H4 (cell line): ENCODE data around the gene ELF2. TPM values are rescaled to one million over a fixed set of nuclear protein-coding genes. Genes with fewer than 3 reads are reported as not detected.
"Not testable (repeated sequence)": the region's sequence is repeated elsewhere in the genome, so short reads cannot be mapped to it uniquely, and the experiment has no call there.

Experiments
- DNase-seq: peaks from one replicate; pipeline ENCODE4 v3.0.0-alpha.2; 2015; ENCODE audit warnings: low spot score
- total RNA-seq: library from RNA; depleted of rRNA; stranded (reverse); fragments of >200 nt; shearing (Covaris generic); gene quantifications from 2 replicates; pipeline ENCODE4 v1.2.3, GENCODE V29; 2014; rRNA removed

The ELF2 gene
- total RNA-seq = 33.2 and 33.7 TPM in 2 replicates

- DNase-seq = peak; percentile 78
These were observed at the start of gene ELF2 for GRCh38 chr4:139177049-139177868. Gene ELF2 (minus strand): TSS chr4:139177218. CDS start chr4:139137701, 39,517 bp downstream.

DNA sequence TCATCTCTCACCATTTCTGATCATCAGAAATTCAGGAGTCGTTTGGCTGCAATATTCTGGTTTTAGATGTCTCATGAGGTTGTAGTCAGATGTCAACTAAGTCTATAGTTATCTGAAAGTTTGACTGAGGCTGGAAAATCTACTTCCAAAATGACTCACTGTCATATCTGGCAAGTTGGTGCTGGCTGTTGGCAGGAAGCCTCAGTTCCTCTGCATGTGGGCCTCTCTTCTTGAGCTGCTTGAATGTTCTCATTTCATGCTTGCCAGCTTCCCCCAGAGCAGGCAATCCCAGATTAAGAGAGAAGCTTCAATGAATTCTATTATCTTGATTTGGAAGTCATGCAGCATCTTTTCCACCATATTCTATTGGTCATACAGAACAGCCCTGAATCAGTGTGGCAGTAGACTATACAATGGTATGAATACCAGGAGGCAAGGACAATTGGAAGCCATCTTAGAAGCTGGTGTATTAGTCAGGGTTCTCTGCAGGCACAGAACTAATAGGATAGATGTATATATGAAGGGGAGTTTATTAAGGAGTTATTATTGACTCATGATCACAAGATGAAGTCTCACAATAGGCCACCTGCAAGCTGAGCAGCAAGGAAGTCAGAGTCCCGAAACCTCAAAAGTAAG lies 46.8 kb upstream of the ELF2 start:
- DNase-seq = no peak

DNA sequence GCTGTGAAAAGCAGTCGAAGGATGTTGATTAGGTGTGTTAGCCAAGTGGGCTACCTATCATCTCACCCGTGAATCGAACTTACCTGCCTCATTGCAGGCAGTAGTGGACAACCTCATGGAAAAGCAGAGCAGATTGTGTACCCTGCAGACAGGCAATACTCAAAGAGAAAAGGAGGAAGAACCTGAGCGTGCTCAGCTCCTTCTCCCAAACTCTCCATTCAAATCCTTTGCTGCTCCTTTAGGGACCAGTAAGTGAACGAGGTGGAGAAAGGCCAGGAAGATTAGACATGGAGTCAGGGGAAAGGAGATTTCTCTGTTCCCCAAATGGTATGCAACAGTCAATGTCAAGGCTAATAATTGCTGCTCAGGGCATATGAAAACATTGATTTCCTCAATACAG lies 45.2 kb upstream of the ELF2 start:
- DNase-seq = no peak

GRCh38 chr4:139221687-139222086 lies 44.7 kb upstream of the ELF2 start:
- DNase-seq = no peak

GRCh38 chr4:139219450-139220055 lies 42.5 kb upstream of the ELF2 start:
- DNase-seq = no peak

- DNase-seq = no peak
These were observed 37.1 kb upstream of the ELF2 start for GRCh38 chr4:139214039-139214534.

GRCh38 chr4:139213633-139214032 lies 36.6 kb upstream of the ELF2 start:
- DNase-seq = not testable (repeated sequence)

DNA sequence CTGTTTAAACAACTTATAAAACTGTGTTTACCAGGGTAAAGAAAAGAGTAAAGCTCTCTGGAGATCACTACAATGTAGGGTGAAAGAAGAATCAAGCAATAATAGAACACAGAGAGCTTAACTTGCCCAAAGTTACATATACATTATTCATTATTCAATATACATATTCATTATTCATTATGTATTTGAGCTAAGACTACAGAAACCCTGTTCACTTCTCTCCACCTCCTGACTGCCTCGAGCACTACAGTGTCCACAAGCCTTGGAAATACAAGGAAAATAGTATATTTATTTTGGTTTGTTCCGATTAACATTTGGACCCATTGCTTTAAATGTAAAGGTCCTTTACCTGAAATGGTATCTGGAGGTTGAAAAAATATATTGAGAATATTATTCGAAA lies 35.9 kb upstream of the ELF2 start:
- no peak for DNase-seq

DNA sequence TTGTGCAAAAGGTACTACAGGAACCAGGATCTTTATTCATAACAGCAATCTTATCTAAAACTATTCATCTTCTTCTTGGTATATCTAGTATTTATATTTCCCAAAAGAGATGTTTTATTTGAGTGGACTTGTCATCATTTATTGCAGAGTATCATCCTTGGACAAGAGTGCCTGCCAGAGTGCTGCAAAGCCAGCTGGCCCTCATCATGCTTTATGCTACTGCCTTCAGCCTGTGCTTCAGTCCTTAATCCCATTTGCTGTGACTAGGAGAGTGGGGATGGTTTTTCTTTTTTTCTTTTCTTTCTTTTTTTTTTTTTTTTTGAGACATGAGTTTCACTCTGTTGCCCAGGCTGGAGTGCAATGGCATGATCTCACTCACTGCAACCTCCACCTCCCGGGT lies 33.5 kb upstream of the ELF2 start:
- DNase-seq = no peak

DNA sequence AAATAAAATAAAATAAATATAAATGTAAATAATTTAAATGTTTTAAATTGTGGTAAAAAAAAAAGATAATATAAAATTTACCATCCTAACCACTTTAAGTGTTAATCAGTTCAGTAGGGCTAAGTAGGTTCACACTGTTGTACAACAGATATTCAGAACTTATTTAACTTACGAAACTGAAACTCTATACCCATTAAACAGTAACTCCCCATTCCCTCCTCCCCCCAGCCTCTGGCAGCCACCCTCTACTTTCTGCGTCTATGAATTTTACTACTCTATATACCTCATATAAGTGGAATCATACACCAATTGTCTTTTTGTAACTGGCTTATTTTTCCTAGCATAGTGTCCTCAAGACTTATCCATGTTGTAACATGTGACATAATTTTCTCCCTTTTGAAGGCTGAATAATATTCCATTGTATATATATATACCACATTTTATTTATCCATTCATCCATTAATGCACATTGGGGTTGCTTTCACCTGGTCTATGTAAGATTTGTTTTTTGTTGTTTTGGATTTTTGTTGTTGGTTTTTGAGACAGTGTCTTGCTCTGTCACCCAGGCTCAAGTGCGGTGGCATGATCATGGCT lies 32.5 kb upstream of the ELF2 start:
- no peak for DNase-seq

DNA sequence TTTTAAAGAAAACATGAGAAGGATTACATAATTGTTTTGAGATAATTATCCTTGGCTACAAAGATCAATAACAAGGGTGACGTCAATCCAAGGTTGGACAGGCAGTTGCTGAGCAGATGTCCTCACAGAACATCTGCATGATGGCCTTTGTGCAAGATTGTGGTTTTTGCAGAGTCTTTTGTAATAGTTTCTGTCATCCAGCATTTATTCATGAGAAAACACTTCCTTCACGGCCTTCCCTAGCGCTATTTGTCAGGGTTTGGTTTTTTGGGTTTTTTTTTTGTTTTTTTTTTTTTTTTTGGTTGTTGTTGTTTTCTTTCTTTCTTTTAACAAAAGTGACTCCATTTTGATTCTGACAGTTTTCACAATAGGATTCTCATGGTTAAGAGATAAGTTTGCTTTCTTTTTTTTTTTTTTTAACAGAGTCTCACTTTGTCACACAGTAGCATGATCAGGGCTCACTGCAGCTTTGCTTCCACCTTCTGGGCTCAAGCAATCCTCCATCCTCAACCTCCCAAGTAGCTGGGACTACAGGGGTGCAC lies 31.5 kb upstream of the ELF2 start:
- DNase-seq = no peak

DNA sequence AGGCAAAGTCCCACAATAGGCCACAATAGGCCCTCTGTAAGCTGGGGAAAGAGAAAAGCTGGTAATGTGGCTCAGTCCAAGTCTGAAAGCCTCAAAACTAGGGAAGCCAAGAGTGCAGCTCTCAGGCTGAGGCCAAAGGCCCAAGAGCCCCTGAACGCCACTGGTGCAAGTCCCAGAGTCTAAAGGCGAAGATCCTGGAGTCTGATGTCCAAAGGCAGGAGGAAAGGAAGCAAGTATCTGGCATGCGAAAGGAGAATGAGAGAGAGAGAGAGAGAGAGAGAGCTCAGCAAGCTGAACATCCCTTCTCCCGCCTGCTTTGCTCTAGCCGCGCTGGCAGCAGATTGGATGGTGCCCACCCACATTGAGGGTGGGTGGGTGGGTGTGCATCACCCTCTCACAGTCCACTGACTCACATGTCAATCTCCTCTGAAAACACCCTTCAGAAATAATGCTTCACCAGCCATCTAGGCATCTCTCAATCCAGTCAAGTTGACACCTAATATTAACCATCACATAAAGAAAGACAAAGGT lies 30.9 kb upstream of the ELF2 start:
- no peak for DNase-seq

DNA sequence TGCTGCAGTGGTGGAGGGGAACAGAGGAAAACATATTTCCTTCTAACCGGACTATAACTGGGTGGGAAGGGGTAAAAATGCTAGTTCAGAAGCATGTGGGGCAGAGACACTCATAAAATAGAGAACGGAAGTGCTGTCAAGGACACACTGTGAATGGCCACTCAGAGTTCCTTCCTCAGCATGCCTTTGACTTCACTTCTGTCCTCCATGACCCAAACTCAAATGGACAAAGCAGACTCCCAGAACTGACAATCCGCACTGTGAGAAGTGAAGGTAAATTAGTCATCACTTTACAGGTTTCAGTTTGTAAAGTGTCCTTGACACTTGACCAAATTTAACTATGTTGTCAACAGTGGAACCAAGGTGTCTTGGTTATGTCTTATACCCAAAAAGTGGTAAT lies 30.2 kb upstream of the ELF2 start:
- DNase-seq = no peak

GRCh38 chr4:139202991-139203390 lies 26.0 kb upstream of the ELF2 start:
- no peak for DNase-seq

GRCh38 chr4:139200506-139200905 lies 23.5 kb upstream of the ELF2 start:
- no peak for DNase-seq

GRCh38 chr4:139200102-139200501 lies 23.1 kb upstream of the ELF2 start:
- DNase-seq = no peak

DNA sequence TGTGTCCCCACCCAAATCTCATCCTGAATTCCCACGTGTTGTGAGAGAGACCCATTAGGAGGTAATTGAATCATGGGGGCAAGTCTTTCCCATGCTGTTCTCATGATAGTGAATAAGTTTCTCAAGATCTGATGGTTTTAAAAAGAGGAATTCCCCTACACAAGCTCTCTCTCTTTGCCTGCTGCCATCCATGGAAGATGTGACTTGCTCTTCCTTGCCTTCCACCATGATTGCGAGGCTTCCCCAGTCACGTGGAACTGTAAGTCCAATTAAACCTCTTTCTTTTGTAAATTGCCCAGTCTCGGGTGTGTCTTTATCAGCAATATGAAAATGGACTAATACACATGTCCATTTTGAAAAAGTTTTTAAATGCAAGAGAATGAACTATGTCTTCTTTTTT lies 20.2 kb upstream of the ELF2 start:
- not testable (repeated sequence) for DNase-seq

DNA sequence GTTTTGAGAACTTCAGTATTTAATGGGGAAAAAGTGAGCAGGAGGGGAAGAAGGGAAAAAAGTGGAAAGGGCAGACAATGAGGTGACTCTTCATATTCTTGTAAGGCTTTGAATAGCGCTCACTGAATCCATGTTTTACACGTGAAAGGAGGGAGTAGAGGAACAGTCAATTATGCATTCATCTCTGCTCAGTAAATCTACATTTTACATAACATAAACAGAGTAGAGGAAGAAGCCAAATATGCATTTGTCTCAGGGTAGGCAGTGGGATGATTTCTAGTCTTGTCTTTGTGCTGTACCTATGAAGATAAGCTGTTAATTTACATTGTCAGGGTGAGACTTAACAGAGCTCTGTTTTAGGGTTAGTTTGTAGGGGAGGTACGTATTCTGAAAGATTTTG lies 19.4 kb upstream of the ELF2 start:
- no peak for DNase-seq

DNA sequence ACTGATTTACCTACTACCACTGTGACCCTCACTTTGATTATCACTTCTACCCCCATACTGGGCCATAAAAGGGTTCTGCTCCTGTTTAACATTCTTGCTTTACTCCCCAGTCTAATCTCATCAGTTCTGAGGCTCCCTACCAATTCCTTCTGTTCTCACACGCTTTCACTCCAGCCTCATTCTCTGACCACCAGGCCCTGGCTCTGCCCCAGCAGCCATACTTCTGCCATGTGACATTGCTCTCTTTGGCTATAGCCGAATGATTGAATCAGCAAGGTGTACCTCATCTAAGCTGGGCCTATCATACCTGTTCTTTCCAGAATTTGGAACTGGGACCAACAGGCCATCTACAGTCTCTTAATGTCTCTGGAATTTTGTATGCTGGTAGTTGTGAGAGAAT lies 14.4 kb upstream of the ELF2 start:
- peak; percentile 18 for DNase-seq

DNA sequence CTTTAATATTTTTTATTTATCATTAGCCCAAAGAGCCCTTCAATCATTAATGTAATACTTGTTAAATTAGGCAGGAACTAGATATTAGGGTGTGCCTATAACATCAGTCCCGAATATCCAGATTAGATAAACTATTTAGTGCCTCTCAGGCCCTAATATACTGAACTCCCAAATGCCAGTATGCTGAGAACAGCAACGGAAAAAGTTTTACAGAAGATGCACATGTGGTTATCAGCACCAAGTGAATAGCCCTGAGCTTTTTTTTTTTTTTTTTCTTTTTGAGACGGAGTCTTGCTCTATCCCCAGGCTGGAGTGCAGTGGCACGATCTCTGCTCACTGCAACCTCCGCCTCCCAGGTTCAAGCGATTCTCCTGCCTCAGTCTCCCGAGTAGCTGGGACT lies 13.0 kb upstream of the ELF2 start:
- no peak for DNase-seq

DNA sequence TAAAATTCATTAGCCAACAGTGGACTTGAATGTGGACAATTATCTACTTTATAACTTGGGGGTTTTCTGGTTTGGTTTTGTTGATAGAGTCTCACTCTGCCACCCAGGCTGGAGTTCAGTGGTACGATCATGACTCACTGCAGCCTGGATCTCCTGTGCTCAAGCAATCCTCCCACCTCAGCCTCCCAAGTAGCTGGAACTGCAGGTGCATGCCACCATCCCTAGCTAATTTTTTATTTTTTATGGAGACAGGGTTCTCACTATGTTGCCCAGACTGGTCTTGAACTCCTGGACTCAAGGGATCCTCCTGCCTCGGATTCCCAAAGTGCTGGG lies 12.4 kb upstream of the ELF2 start:
- DNase-seq = no peak
